Stimulated activated naive CD4-positive, alpha-beta T cell (primary cell): Measurements from ENCODE around the gene POLR3H.
"Not testable (repeated sequence)": the region's sequence is repeated elsewhere in the genome, so short reads cannot be mapped to it uniquely, and the experiment has no call there.

ENCODE experiments used
- DNase-seq, 6 experiments: peaks; one replicate each; lab custom pipeline; 2025; lab: John Stamatoyannopoulos, UW

POLR3H gene, protein sequence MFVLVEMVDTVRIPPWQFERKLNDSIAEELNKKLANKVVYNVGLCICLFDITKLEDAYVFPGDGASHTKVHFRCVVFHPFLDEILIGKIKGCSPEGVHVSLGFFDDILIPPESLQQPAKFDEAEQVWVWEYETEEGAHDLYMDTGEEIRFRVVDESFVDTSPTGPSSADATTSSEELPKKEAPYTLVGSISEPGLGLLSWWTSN

DNA sequence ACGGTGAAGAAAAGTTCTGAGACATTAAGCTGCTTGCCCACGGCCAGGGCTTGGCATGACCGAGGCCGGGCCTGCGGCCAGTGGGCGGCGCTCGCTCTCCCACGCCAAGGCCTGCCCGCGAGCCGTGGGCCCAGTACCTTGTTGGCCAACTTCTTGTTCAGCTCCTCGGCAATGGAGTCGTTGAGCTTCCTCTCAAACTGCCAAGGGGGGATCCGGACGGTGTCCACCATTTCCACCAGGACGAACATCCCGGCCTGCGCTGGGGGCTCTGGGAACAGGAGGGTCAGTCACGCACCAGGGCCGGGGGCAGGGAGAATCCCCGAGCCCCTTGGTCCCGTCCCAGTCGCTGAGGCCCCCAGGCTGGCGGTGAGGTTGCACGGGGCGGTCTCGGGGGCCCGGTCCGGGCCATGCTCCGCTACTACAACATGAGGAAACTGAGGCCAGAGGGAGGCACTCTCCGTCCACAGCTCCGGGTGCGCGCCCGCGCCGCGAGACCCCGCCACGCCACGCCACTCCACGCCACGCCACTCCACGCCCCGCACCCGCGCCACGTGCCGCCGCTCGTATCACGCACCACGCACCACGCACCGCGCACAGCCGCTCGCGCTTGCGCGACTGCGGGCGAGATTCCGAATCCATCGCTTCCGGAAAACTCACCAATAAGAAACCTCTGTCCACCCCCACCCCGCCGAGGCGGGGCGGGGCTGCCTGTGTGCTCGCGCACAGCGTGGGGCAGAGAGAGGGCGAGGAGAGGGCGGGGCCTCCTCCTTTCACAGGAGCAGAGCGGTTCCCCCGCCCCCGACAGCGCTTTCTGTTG is at the start of gene POLR3H:
POLR3H (minus strand) TSS at position 617 of the 817 bp plus-strand sequence; CDS start at position 248, 369 bp downstream.
- peak; percentile 91 to 96 (median 94) for DNase-seq

DNA sequence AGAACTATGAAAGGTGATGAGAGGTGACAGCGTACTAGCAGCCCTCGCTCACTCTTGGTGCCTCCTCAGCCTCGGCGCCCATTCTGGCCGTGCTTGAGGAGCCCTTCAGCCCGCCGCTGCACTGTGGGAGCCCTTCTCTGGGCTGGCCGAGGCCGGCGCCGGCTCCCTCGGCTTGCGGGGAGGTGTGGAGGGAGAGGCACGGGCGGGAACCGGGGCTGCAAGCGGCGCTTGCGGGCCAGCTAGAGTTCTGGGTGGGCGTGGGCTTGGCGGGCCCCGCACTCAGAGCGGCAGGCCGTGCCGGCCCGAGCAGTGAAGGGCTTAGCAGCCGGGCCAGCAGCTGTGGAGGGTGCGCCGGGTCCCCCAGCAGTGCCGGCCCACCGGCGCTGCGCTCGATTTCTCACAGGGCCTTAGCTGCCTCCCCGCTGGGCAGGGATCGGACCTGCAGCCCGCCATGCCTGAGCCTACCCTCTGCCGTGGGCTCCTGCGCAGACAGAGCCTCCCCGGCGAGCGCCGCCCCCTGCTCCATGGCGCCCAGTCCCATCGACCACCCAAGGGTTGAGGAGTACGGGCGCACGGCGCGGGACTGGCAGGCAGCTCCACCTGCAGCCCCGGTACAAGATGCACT is 49.2 kb upstream of the POLR3H start:
- not testable (repeated sequence) for DNase-seq

DNA sequence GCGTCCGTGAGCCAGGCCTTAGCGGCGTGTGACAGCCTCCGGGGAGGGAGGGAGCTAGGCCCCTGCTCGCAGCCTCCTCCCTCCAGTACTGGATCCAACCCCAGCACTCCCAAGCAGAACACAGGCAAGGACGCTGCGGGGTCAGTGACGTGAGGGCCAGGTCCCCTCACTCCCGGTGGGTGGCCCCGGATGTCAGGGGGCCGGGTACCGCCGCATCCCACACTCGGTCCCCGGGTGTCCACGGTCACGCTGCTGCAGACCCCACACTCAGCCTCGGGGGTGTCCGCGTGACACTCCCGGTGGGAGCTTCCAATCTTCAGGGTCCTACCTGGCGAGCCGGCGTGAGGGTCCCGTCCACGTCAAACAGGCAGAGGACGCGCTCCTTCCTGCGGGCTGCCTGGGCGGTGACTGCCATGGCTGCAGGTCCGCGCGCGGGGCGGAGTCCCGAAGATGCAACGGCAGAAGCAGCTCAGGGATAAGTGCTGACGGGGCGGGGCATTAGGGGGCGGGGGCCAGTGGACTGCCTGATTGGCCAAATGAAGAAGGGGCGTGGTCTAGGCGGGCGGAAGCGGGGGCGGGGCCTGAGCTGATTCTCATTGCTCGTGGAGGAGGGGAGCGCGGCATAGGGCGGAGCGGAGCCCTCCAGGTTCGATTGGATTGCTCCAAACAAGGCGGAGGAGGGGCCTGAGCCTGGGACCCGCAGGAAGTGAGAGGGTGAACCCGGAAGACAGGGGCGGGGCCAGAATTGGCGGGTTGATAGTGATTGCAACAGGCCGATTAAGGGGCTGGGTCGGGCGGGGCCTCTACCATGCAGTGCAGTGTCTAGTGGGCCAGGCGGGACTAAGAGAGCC is 45.3 kb upstream of the POLR3H start, which contains the start of gene PMM1:
PMM1 (minus strand) TSS at position 450 of the 851 bp plus-strand sequence; CDS start at position 415, 35 bp downstream.
- DNase-seq, result peak; percentile 99 to 100 (median 100)

DNA sequence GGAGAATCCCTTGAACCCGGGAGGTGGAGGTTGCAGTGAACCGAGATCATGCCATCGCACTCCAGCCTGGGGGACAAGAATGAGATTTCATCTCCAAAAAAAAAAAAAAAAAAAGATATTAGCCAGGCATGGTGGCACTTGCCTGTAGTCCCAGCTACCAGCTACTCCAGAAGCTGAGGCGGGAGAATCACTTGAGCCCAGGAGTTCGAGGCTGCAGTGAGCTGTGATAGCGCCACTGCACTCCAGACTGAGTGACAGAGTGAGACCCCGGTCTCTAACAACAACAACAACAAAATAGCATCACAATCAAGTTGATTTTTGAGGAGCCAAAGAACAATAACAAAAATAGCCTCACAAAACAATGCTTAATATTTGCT is 43.1 kb upstream of the POLR3H start:
- no peak for DNase-seq

DNA sequence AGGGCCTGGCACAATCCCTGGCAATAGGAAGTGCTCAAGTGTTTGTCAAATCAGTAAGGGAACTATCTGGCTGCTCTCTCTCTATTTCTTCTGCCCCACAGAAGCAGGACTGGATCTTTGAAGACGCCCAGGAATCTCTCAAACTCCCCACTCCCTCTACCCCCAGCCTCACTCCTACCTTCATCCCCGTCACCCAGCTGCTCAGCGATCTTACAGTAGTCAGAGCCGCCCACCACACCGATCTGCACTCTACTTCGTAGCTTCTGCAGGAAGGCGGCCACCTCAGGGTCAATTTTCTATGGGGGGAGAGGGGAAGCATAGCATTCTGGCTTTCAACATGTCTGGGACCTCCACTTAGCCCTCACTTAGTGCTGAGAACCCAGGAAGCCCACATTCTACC is 41.6 kb upstream of the POLR3H start:
- DNase-seq, result no peak

DNA sequence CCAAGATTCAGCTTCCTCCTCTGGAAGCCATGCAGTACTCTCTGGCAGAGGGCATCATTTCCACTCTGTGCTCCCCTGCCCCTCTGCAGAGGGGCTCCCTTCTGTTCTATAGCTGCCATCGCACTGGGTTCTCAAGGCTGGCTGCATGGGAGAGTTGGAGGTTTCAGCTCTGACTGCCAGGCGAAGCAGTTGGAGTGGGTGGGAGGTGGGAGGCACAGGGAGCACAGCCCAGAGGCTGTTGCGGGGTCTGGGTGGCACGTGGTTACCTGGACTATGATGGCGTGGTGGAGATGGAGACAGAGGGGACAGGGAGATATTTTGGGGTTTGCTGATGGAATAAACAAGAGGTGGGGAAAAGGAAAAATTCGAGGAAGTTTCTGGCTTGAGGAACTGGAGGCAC is 40.6 kb upstream of the POLR3H start:
- no peak for DNase-seq

DNA sequence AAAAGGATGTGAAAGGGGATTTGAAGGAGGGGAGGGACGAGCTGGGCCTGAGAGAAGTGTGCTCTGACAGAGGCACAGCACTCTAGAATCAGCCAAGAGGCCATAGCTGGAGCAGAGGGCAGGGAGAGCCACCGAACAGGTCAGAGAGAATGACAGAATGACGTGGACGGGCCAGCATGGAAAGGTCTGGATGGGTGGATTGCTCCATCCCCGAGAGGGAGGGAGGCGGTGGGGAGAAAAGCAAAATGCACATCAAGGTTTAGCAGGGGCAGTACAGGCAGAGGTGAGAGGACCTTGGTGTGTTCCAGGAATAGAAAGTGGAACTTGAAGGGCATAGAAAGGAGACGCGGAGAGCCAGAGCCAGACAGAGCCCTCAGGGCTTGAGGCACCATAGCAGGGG is 38.4 kb upstream of the POLR3H start:
- DNase-seq, result no peak

DNA sequence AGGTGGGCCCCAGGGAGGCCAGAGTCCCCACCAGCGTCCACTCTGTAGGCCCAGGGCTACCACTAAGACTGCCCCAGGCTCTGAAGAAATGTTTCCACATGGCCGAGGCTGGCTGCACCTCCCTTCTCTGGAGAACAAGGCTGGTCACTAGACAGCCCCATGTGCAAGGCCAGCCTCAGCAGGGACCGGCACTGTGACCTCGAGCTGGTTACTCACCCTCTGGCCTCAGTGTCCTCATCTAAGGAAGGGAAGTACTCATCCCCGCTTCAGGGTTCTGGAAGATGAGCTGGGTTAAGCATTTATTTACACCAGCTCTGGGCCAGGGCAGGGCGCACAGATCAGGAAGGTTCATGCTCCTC is 35.7 kb upstream of the POLR3H start:
- DNase-seq, result no peak

DNA sequence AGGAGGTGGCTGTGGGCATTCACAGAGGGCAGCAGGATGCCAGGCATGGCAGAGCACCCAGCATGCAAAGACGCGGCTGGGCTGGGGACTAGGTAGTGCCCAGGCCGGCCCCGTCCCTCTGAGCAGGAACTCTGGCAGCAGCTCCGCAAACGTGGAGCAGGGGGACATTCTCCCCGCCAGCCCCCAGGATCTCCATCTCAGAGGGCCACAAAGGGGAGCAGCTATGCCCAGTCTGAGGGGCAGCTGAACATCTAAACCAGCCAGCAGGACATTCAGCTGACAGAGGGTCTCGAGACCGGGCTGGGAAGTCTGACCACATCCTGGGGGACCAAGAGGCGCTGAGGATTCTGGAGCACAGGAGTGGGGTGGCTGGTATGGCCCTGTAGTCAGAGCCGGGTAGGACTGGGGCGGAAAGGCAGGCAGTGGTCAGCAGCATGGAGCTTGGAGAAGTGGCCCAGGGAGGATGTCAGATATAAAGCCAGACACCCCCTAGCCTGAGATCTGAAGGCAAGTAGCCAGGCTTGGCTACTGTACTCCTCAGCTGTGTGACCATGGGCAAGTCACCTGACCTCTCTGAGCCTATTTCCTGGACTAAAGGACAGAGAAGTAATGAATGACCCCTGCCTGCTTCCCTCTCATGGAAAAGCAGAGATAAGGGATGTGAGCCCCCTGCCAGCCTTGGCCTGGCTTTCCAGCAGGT is 35.2 kb upstream of the POLR3H start:
- DNase-seq, result no peak

DNA sequence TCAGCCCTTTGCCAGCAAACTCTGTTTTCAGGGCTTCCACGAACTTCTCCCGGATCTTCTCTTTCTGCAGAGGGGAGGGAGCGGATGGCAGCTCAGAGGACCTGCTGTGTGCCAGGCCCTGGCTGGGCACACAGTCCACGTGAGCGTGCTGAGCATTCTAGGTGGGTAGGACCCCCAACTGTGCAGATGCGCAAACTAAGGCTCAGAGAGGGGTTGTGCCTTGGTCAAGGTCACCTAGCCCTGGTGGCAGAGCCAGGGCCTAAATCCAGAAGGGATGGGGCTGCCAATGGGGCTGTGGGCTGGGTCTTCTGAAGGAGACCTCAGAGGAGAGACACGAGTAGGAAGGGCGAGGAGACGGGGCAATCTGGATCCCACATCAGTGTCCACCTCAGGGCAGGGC is 34.5 kb upstream of the POLR3H start:
- no peak for DNase-seq

DNA sequence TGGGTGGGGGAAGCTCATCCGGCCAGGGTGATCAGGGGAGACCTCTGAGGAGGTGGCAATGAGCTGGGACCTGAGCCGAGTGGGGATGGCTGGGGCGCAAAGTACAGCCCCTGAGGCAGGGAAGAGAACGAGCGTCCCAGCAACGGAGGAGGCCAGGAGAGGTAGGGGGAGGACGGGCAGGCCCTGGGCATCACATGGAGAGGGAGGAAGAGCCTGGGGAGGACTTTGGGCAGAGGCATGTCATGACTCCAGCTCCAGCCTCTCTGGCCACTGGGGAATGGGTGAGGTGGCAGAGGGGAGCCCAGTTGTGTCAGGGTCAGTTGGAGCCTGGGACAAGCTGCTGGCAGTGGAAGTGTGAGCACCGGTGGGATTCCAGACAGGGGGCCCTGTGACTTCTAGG is 33.8 kb upstream of the POLR3H start:
- no peak for DNase-seq

DNA sequence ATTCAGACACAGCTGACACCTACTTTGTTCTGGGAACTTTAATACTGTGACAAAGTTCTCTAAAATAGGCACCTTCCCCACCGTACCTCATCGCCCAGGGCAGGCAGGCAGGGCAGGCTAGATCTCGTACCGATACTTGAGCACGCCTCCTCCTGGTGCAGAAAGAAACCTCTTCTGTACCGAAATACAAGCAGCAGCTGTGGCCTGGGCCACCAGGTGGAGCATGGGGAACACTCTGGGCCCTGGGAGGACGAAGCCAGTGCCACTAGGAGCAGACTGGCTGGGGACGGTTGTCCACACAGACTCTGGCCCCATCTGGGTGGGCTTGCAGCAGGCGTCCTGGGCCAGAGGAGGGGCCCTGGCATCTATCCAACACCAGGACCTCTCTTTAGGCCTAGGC is 32.6 kb upstream of the POLR3H start:
- DNase-seq, result peak in 4 of 6 experiments; percentile 2 to 25 (median 13)

DNA sequence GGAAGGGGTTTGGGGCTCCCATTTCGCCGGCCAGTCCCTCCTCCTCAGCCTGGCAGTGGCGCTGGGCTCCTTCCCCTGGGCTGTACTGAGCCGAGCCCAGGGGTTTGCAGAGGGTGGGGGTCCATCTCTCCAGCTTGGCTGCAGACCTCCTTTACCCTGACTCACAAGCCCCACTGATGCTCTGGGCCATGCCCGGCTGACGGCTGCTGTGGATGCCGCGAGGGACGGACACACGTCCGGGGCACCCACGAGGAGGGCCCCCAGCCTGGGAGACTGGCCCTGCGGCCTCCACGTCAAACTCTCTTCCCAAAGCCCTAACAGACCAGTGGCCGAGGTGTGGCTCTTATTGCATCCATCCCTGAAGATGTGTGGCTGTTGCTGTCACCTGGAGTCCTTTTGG is 31.3 kb upstream of the POLR3H start:
- DNase-seq, result no peak

DNA sequence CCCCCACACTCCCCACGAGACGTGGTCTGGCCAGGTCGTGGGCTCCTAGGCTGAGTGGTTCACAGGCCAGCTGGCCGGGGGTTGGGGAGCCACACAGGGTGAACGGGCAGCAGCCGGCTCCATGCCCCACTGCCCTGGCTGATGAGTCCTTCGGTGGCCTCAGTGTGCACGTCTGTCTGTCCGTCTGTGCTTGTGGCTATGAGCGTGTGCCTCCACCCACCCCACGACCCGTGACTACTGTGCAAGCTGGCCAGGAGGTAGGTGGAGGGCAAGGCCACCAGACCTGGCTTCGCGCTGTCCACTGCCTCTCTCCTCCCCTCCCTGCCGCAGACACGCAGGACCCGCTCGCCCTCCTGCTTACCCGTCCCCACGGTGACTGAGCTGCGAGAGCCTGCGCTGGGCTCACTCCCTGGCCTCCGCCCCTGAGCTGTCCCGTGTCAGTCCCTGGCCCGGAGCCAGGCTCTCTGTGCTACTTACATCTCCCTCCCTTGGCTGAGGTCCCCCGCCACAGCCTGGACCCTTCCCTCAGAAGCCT is 30.6 kb upstream of the POLR3H start:
- no peak for DNase-seq

DNA sequence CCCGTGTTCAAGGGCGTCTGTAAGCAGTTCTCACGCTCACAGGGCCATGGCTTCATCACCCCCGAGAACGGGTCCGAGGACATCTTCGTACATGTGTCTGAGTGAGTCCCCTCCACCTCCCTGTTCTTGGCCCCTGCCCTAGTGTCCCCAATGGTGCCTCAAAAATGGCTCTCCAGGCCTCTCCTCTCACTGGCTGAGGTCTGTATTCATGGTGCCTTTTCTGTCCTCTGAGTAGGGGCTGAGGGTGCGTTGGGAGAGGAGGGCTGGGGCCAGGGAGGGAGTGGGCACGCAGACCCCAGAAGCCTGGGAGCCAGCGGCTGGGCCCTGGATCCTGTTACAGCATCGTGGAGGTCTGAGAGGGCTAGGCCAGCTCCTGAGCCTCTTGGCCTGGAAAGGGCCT is 29.4 kb upstream of the POLR3H start:
- no peak for DNase-seq

DNA sequence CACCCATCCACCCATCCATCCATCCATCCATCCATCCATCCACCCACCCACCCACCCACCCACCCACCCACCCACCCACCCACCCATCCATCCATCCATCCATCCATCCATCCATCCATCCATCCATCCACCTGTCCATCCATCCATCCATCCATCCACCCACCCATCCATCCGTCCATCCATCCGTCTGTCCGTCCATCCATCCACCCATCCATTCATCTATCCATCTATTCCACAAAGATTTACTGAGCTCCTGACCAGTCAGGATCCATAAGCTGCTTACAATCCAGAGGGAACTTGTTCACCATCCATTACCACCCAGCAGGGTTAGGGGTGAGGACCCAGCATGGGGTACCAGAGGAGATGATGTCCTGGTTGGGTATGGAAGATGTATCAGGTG is 28.0 kb upstream of the POLR3H start:
- DNase-seq, result not testable (repeated sequence)

DNA sequence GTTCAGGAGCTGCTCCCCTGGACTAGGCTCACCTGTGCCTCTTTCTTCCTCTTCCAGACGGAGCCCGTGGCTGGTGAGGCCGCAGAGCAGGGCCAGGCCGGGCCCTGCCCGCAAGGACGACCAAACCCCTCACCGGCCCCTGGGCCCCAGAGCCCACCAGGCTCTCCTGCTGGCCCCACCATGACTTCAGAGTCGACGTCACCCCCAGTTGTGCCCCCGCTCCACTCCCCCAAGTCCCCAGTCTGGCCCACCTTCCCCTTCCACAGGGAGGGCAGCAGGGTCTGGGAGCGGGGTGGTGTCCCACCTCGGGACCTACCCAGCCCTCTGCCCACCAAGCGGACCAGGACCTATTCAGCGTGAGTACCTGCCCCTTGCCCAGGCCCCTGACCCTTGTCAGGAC is 27.5 kb upstream of the POLR3H start:
- no peak for DNase-seq

DNA sequence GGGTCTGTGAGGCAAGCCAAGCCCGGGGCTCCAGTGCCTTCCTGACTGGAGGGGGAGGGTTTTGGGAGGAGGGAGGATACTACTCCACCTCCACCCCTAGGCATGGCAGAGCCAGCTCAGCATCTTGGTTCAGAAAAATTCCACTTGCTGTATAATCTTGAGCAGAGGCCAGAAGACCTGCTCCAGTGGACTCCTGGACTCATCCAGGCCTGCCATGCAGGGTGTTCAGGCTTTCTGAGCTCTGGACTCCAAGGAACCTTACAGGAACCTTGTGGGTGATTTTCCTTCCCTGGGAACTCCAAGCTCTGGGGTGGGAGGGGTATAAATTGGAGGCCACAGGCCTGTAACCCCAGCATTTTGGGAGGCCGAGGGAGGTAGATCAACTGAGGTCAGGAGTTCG is 26.0 kb upstream of the POLR3H start:
- DNase-seq, result no peak

DNA sequence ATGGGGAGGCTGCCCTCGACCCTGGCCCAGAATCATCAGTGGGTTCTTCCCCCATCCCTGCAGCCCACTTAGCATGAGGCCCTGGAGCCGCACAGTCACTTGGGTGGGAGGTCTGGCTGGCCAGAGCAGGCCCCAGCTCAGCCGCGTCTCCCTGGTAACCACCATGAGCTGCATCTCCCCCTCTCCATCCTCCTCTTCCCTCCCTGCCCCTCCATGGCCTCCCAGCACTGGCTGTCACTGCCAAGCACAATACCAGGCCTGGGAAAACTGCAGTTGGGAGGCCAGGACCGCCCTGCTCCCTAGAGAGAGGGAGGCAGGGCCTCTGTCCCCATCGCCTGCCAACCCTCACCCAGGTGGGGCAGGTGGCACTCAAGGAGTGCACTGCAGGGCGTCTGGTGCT is 24.5 kb upstream of the POLR3H start:
- DNase-seq, result no peak

DNA sequence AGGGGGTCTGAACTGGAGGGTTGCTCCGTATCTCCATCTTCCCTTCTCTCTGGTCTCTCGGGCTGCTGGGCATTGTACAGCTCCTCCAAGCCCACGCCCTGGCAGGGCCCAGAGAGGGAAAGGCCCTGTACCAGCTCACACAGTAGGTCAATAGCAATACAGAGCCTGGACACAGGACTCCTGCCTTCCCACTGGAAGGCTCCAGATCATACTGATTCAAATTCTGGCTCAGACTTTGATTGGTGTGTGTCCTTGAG is 23.2 kb upstream of the POLR3H start:
- no peak for DNase-seq

DNA sequence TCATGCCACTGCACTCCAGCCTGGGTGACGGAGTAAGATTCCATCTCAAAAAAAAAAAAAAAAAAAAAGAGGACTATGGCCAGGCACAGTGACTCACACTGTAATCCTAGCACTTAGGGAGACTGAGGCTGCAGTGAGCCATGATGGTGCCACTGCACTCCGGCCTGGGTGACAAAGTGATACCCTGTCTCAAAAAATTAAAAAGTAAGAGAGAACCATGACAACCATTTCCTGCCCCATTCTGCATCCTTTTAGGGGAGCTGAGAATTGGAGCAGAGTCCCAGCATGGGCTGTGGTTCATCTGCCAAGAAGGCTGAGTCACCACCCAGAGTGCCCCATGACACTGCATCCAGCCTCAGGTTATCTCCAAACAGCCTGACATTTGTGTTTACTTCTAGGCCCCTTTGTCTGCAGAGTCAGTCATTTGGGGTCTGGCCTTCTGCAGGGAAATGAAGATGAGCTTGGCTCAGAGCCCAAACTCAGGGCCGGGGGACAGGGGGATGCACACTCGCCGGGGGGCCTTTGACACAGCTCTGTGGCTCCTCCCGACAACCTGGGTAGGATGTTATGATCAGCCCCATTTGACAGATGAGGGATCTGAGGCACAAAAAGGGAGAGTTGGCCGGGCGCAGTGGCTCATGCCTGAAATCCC is 21.3 kb upstream of the POLR3H start:
- DNase-seq, result no peak
